Measurements from ENCODE around the gene MSLN.

- TF ChIP-seq CTCF (IDR thresholded peaks at IDR 0.05; ENCODE audit: low read depth, low read length) = no peak
- TF ChIP-seq, protein P1, sequence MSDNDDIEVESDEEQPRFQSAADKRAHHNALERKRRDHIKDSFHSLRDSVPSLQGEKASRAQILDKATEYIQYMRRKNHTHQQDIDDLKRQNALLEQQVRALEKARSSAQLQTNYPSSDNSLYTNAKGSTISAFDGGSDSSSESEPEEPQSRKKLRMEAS (IDR thresholded peaks at IDR 0.05; ENCODE audit: low read depth, low read length) = no peak
- no peak for TF ChIP-seq POLR2A (IDR thresholded peaks at IDR 0.05; ENCODE audit: extremely low read depth, insufficient read length)
These were observed 42.1 kb upstream of the MSLN start for GRCh38 chr16:718389-718788.

Measured in NB4 (cell line).